Panc1 (cell line): ENCODE measurements around the gene ELOB. TPM values are rescaled to one million over a fixed set of nuclear protein-coding genes. Genes with fewer than 3 reads are reported as not detected.

ENCODE experiments used
- total RNA-seq: library from RNA; stranded (reverse); gene quantifications from one replicate; pipeline ENCODE4 v1.2.1, GENCODE V29; 2021; ENCODE audit not compliant: unreplicated experiment

Gene ELOB
- total RNA-seq, 1 experiment from 2014 or later = 642 TPM

Other genes starting within 250 kb of the ELOB start
- not detected for gene CEMP1, start 245.9 kb downstream of the ELOB start, total RNA-seq
- 43.2 TPM for gene PDPK1, start 239.3 kb downstream of the ELOB start, total RNA-seq
- gene KCTD5, start 94.8 kb downstream of the ELOB start, total RNA-seq = 61.1 TPM
- gene PRSS27, start 57.1 kb downstream of the ELOB start, total RNA-seq = 3.3 TPM
- 617 TPM for gene SRRM2, start 24.6 kb downstream of the ELOB start, total RNA-seq
- 0.59 TPM for gene PRSS33, start 10.3 kb upstream of the ELOB start, total RNA-seq
- not detected for gene PRSS41, start 21.2 kb upstream of the ELOB start, total RNA-seq
- not detected for gene PRSS21, start 40.0 kb upstream of the ELOB start, total RNA-seq
- 9.1 TPM for gene ZG16B, start 53.0 kb upstream of the ELOB start, total RNA-seq
- 23.9 TPM for gene PRSS22, start 80.9 kb upstream of the ELOB start, total RNA-seq
- 77.3 TPM for gene FLYWCH2, start 105.9 kb upstream of the ELOB start, total RNA-seq
- gene FLYWCH1, start 134.7 kb upstream of the ELOB start, total RNA-seq = 67.9 TPM
- gene KREMEN2, start 187.0 kb upstream of the ELOB start, total RNA-seq = 10.8 TPM
- gene PAQR4, start 192.1 kb upstream of the ELOB start, total RNA-seq = 51.8 TPM
- gene PKMYT1, start 203.2 kb upstream of the ELOB start, total RNA-seq = 105 TPM
- gene CLDN9, start 235.6 kb upstream of the ELOB start, total RNA-seq = 1.6 TPM
- gene CLDN6, start 240.9 kb upstream of the ELOB start, total RNA-seq = 1.2 TPM
- gene TNFRSF12A, start 243.1 kb upstream of the ELOB start, total RNA-seq = 156 TPM
- gene HCFC1R1, start 246.7 kb upstream of the ELOB start, total RNA-seq = 67.3 TPM
- 56.7 TPM for gene THOC6, start 246.8 kb upstream of the ELOB start, total RNA-seq